Left ventricle myocardium inferior (tissue), 1 donor: ENCODE data around the gene TBL1X. TPM values are rescaled to one million over a fixed set of nuclear protein-coding genes. Genes with fewer than 3 reads are reported as not detected.

Experiments
- DNase-seq: peaks from one replicate; pipeline ENCODE4 v3.0.0-alpha.2; 2020
- H3K27ac ChIP-seq: fragments of 200-600 bp; replicated peaks from 2 replicates; pipeline ENCODE4 v1.8.0; 2021
- H3K27me3 ChIP-seq: fragments of 200-600 bp; 2 replicates; pipeline ENCODE4 v1.8.0; 2021; ENCODE audit warnings: low read depth
- H3K36me3 ChIP-seq: fragments of 200-600 bp; 2 replicates; pipeline ENCODE4 v1.8.0; 2021
- H3K4me1 ChIP-seq: fragments of 200-600 bp; 2 replicates; pipeline ENCODE4 v1.8.0; 2021
- H3K4me3 ChIP-seq: fragments of 200-600 bp; 2 replicates; pipeline ENCODE4 v1.8.0; 2021; ENCODE audit warnings: mild to moderate bottlenecking, moderate library complexity
- H3K9me3 ChIP-seq: fragments of 200-600 bp; replicated peaks from 2 replicates; pipeline ENCODE4 v1.8.0; 2021
- CTCF ChIP-seq: fragments of 200-600 bp; IDR thresholded peaks from 2 replicates; pipeline ENCODE4 v1.8.0; 2021; ENCODE audit warnings: antibody characterized with exemption, mild to moderate bottlenecking, borderline replicate concordance
- intact Hi-C: fragments of 100-400 bp; cut with micrococcal nuclease; formaldehyde crosslinking; loops from one replicate; pipeline ENCODE4 v1.11.0; 2022
- total RNA-seq: library from RNA; stranded (reverse); fragmentation: NEBNext Ultra II Directional; extraction: Animal tissue kit (Norgen Biotek cat#: 25700); gene quantifications from one replicate; pipeline ENCODE4 v1.2.1, GENCODE V29; 2021
- donor health status: DM: no; HTN: yes; CAD: no; lungs with severe emphysema.

Gene TBL1X
- total RNA-seq, 1 donor from 2014 or later: 9.4 TPM

GRCh38 chrX:9638871-9639270 is 174.0 kb downstream of the TBL1X start:
- Histone ChIP-seq H3K4me3 (no peak overlapping the region), H3K4me1 (peaks cover 6% of the 10 kb centered on the region), H3K27ac (no peak overlapping the region), H3K9me3 (no peaks in the 10 kb centered on the region), H3K36me3 (no peaks in the 10 kb centered on the region), H3K27me3 (no peaks in the 10 kb centered on the region)
- no peak for TF ChIP-seq CTCF
- intact Hi-C loops: no loop called here
- no peak for DNase-seq

DNA sequence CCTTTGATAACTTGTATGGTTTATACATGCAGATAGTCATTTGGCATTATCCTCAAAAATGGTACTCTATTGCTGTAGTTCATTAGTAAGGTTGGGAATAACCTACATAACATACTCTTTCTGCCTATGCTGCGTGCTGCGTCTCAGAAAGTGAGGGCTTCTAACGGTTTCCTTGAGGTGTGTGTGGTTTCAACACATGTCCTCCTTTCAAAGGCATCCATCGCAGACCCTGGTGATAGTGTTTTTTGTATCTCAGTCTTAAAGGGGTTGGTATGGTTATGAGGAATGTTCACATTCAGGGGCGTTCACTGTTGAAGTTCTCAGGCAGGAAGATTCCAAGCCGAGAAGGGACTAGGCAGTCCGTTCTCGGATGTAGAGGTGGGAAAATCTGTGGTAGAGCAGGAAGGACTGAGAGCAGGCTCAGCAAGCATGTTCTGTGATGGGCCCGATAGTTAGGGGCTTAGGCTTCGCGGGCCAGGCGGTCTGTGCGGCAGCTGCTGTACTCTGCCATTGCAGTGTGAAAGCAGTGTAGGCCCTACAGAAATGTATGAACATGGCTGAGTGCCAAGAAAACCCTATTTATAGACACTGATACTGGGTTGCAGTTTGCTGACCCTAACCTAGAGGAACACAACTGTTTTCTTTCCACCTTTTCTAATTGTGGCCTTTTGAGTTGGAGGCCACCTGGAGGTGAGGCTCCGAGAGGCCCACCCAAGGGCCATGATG is 177.6 kb downstream of the TBL1X start:
- Histone ChIP-seq H3K36me3 (no peaks in the 10 kb centered on the region), H3K27ac (no peak overlapping the region), H3K9me3 (no peaks in the 10 kb centered on the region), H3K4me3 (no peak overlapping the region), H3K27me3 (no peaks in the 10 kb centered on the region), H3K4me1 (peaks cover 11% of the 10 kb centered on the region)
- TF ChIP-seq CTCF: no peak
- DNase-seq: no peak
- intact Hi-C loops: no loop called here

GRCh38 chrX:9643807-9644206 is 178.9 kb downstream of the TBL1X start:
- no peak for TF ChIP-seq CTCF
- intact Hi-C loops: no loop called here
- H3K36me3 ChIP-seq: no peaks in the 10 kb centered on the region
- no peaks in the 10 kb centered on the region for H3K27me3 ChIP-seq
- no peaks in the 10 kb centered on the region for H3K9me3 ChIP-seq
- no peak for DNase-seq
- H3K27ac ChIP-seq: no peak overlapping the region
- peaks cover 19% of the 10 kb centered on the region for H3K4me1 ChIP-seq
- H3K4me3 ChIP-seq: no peak overlapping the region

DNA sequence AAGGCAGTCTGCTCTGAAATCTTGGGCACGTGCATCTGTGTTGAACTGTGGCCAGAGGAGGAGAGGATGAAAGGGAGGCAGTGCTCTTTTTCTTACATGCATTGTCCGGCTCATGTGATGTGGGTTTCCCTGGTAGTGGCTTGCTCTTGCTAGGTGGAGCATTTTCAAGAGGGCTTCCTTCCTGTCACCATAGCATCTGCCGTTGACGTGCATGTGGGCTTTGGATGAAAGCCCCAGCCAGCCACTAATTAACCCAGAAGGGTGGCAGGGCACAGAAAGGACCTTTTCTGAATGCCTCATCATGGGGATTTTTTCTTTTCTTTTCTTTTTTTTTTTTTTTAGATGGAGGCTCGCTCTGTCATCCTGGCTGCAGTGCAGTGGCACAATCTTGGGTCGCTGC is 179.5 kb downstream of the TBL1X start:
- intact Hi-C loops: no loop called here
- peaks cover 19% of the 10 kb centered on the region for H3K4me1 ChIP-seq
- no peak overlapping the region for H3K4me3 ChIP-seq
- H3K27ac ChIP-seq: no peak overlapping the region
- TF ChIP-seq CTCF: no peak
- no peak for DNase-seq
- H3K36me3 ChIP-seq: no peaks in the 10 kb centered on the region
- H3K9me3 ChIP-seq: no peaks in the 10 kb centered on the region
- no peaks in the 10 kb centered on the region for H3K27me3 ChIP-seq

DNA sequence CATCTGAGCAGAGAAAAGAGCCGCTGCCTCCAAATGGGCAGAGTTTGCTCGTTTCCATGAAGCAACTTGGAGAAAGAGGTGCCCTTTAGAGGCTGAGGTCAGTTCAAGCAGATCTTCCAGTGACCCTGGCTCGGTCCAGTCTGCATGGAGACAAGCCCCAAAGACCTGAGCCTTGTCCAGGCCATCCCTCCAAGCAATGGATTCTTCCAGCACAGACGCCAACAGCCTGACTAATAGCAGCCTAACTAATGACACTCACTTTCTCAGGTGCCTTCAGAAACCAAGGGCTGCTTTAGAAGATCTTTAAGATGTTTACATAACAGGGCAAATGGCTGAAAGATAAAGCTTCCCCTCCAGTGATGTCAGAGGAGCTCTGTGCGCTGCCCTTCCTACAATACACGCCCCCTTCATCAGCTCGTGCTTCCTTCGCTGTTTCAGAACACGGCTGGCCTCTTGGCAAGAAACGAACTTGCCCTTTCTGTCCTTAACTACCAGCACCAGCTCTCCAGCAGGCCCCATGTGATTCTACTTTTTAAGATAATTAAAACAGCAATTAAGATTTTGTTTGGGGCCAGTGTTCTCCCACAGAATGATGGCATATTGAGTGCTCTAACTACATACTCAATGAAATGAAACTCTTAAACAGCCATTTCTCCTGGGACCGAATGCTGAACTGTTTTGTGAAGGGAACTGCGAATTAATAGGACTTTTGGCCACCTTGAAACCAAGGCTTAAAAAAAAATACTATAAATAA is 181.8 kb downstream of the TBL1X start:
- Histone ChIP-seq H3K9me3 (no peaks in the 10 kb centered on the region), H3K36me3 (no peaks in the 10 kb centered on the region), H3K27me3 (no peaks in the 10 kb centered on the region), H3K4me3 (no peak overlapping the region), H3K4me1 (peaks cover 23% of the 10 kb centered on the region), H3K27ac (peak overlapping the region; percentile 59)
- intact Hi-C loops: no loop called here
- no peak for DNase-seq
- TF ChIP-seq CTCF: no peak
